Fibroblast of lung (primary cell): ENCODE data around the gene NOD1. TPM values are rescaled to one million over a fixed set of nuclear protein-coding genes. Genes with fewer than 3 reads are reported as not detected.
A peak's percentile ranks its signal among the peaks of the same experiment; 100 is the strongest.

Experiments used
- DNase-seq, 2 donors: peaks; one replicate each; pipeline versions ENCODE4 v3.0.0 to v3.0.0-alpha.2; 2010; ENCODE audit warnings: low read depth in 2 of 2
- H2AFZ ChIP-seq: 2 replicates; pipeline ENCODE4 v1.5.1; 2012; ENCODE audit warnings: low read length, control low read depth, inconsistent platforms
- H3K27ac ChIP-seq: 2 replicates; pipeline ENCODE4 v1.5.1; 2011; ENCODE audit warnings: low read length, control low read depth; ENCODE audit not compliant: insufficient read depth
- H3K27me3 ChIP-seq: 2 replicates; pipeline ENCODE4 v1.5.1; 2011; ENCODE audit warnings: mild to moderate bottlenecking, low read length; ENCODE audit not compliant: control insufficient read depth, insufficient read depth
- H3K36me3 ChIP-seq: 2 replicates; pipeline ENCODE4 v1.5.1; 2011; ENCODE audit warnings: low read length; ENCODE audit not compliant: control insufficient read depth, insufficient read depth
- H3K4me1 ChIP-seq: 2 replicates; pipeline ENCODE4 v1.5.1; 2011; ENCODE audit warnings: low read length; ENCODE audit not compliant: control insufficient read depth, insufficient read depth; ENCODE audit errors: extremely low read depth
- H3K4me2 ChIP-seq: 2 replicates; pipeline ENCODE4 v1.5.1; 2011; ENCODE audit warnings: low read length, control low read depth; ENCODE audit not compliant: insufficient read depth; ENCODE audit errors: extremely low read depth
- H3K4me3 ChIP-seq, 4 experiments: fragments of 200-600 bp in 1 of 4; sonication (generic) in 1 of 4; replicated peaks in 1 of 4; 2 replicates each; pipeline ENCODE4 v1.5.1; 2011 to 2016; ENCODE audit warnings: low read length in 4 of 4, low read depth in 3 of 4, mild to moderate bottlenecking in 3 of 4, control low read depth in 2 of 4, inconsistent platforms in 1 of 4, mixed read lengths in 1 of 4; ENCODE audit not compliant: insufficient read depth in 1 of 4; ENCODE audit errors: control extremely low read depth in 1 of 4
- H3K79me2 ChIP-seq: 2 replicates; pipeline ENCODE4 v1.5.1; 2012; ENCODE audit warnings: mild to moderate bottlenecking, low read length, inconsistent platforms; ENCODE audit not compliant: control insufficient read depth, insufficient read depth
- H3K9ac ChIP-seq: 2 replicates; pipeline ENCODE4 v1.5.1; 2011; ENCODE audit warnings: mild to moderate bottlenecking, low read length, control low read depth; ENCODE audit not compliant: insufficient read depth
- H3K9me3 ChIP-seq: 2 replicates; pipeline ENCODE4 v1.5.1; 2012; ENCODE audit warnings: low read depth, low read length; ENCODE audit not compliant: control insufficient read depth, insufficient read depth
- H4K20me1 ChIP-seq: 2 replicates; pipeline ENCODE4 v1.5.1; 2011; ENCODE audit warnings: low read length; ENCODE audit not compliant: control insufficient read depth, insufficient read depth; ENCODE audit errors: extremely low read depth
- CTCF ChIP-seq, 2 donors: IDR thresholded peaks in 1 of 2; conservative IDR thresholded peaks in 1 of 2; 1 replicate in 1 of 2; 2 replicates in 1 of 2; pipeline ENCODE4 v1.5.1; 2011 to 2012; ENCODE audit warnings: low read length in 2 of 2, control low read depth in 1 of 2, inconsistent platforms in 1 of 2, low read depth in 1 of 2, mild to moderate bottlenecking in 1 of 2
- EZH2 ChIP-seq: IDR thresholded peaks from 2 replicates; pipeline ENCODE4 v1.5.1; 2012; ENCODE audit warnings: low read length, control low read depth, mild to moderate bottlenecking; ENCODE audit errors: missing control alignments
- polyA plus RNA-seq, 2 donors: library from polyadenylated mRNA; depleted of rRNA in 1 of 2; stranded (reverse) in 1 of 2; unstranded in 1 of 2; fragments of >200 nt; gene quantifications; 2 replicates each; pipeline ENCODE4 v1.2.1, GENCODE V29; 2011 to 2012; ENCODE audit warnings: missing spikeins in 1 of 2
- total RNA-seq: library from RNA; depleted of rRNA; stranded (reverse); fragments of >200 nt; gene quantifications from 2 replicates; pipeline ENCODE4 v1.2.1, GENCODE V29; 2014

Gene NOD1
- total and polyA plus RNA-seq, 2 donors (not counting 1 experiment from before 2014, with no cell fraction given) = 3.3 to 7.3 TPM

GRCh38 chr7:30413864-30414263 lies 64.7 kb downstream of the NOD1 start:
- Histone ChIP-seq H3K27ac (no peak overlapping the region), H3K9me3 (no peaks in the 10 kb centered on the region), H3K27me3 (no peaks in the 10 kb centered on the region), H3K4me3 (no peak overlapping the region), H3K4me2 (no peak overlapping the region), H3K9ac (no peak overlapping the region), H3K36me3 (no peaks in the 10 kb centered on the region), H2AFZ (no peak overlapping the region), H4K20me1 (no peaks in the 10 kb centered on the region), H3K79me2 (no peaks in the 10 kb centered on the region), H3K4me1 (no peaks in the 10 kb centered on the region)
- TF ChIP-seq CTCF (conservative IDR thresholded peaks at IDR 0.05 in 1 of 2, IDR thresholded peaks at IDR 0.05 in 1 of 2; ENCODE audit: low read depth in 1 of 2, low read length in 2 of 2) (no peak), EZH2 (no peak)
- no peak for DNase-seq

- no peak overlapping the region for H3K4me3 ChIP-seq
- H3K9ac ChIP-seq = no peak overlapping the region
- no peaks in the 10 kb centered on the region for H3K27me3 ChIP-seq
- no peak overlapping the region for H2AFZ ChIP-seq
- DNase-seq = peak; percentile 78 to 88
- no peaks in the 10 kb centered on the region for H3K9me3 ChIP-seq
- H3K36me3 ChIP-seq = no peaks in the 10 kb centered on the region
- no peaks in the 10 kb centered on the region for H4K20me1 ChIP-seq
- no peak overlapping the region for H3K27ac ChIP-seq
- no peak overlapping the region for H3K4me2 ChIP-seq
- no peaks in the 10 kb centered on the region for H3K4me1 ChIP-seq
- H3K79me2 ChIP-seq = no peaks in the 10 kb centered on the region
- TF ChIP-seq EZH2 = no peak
- peak; percentile 48 to 58 for TF ChIP-seq CTCF (conservative IDR thresholded peaks at IDR 0.05 in 1 of 2, IDR thresholded peaks at IDR 0.05 in 1 of 2; ENCODE audit: low read depth in 1 of 2, low read length in 2 of 2)
Measured at GRCh38 chr7:30412782-30413504, 65.6 kb downstream of the NOD1 start.

GRCh38 chr7:30411897-30412296 lies 66.7 kb downstream of the NOD1 start:
- no peak overlapping the region for H3K27ac ChIP-seq
- no peaks in the 10 kb centered on the region for H4K20me1 ChIP-seq
- no peak overlapping the region for H3K4me2 ChIP-seq
- H3K4me1 ChIP-seq = no peaks in the 10 kb centered on the region
- H3K9ac ChIP-seq = no peak overlapping the region
- H3K79me2 ChIP-seq = no peaks in the 10 kb centered on the region
- H3K36me3 ChIP-seq = no peaks in the 10 kb centered on the region
- DNase-seq = no peak
- TF ChIP-seq EZH2 = no peak
- no peak for TF ChIP-seq CTCF (conservative IDR thresholded peaks at IDR 0.05 in 1 of 2, IDR thresholded peaks at IDR 0.05 in 1 of 2; ENCODE audit: low read depth in 1 of 2, low read length in 2 of 2)
- H3K4me3 ChIP-seq = no peak overlapping the region
- H3K9me3 ChIP-seq = no peaks in the 10 kb centered on the region
- H3K27me3 ChIP-seq = no peaks in the 10 kb centered on the region
- no peak overlapping the region for H2AFZ ChIP-seq
